Lung (tissue), 12 donors: Measurements from ENCODE around the gene CEP72. TPM values are rescaled to one million over a fixed set of nuclear protein-coding genes. Genes with fewer than 3 reads are reported as not detected.

Experiments used
- ATAC-seq: fragments of 200-7000 bp; cut with Tn5 transposase; one replicate; pipeline ENCODE4 v1.9.1; 2020; ENCODE audit warnings: moderate number of reproducible peaks; ENCODE audit not compliant: insufficient read depth, low FRiP score
- DNase-seq, 3 donors: peaks; one replicate each; pipeline ENCODE4 v3.0.0-alpha.2; 2013 to 2017
- H3K27ac ChIP-seq, 2 donors: one replicate each; pipeline ENCODE4 v1.5.1; 2013; ENCODE audit warnings: mild to moderate bottlenecking in 2 of 2, moderate library complexity in 2 of 2, control low read depth in 1 of 2, inconsistent platforms in 1 of 2, low read depth in 1 of 2, low read length in 1 of 2
- H3K27me3 ChIP-seq, 3 donors: one replicate each; pipeline ENCODE4 v1.5.1; 2013; ENCODE audit warnings: low read length in 2 of 3; ENCODE audit not compliant: control insufficient read depth in 3 of 3, insufficient read depth in 3 of 3
- H3K36me3 ChIP-seq, 4 donors: one replicate each; pipeline ENCODE4 v1.5.1; 2013; ENCODE audit warnings: low read length in 4 of 4, mild to moderate bottlenecking in 1 of 4, moderate library complexity in 1 of 4; ENCODE audit not compliant: control insufficient read depth in 4 of 4, insufficient read depth in 4 of 4
- H3K4me1 ChIP-seq, 5 donors: one replicate each; pipeline ENCODE4 v1.5.1; 2013; ENCODE audit warnings: low read length in 5 of 5, mild to moderate bottlenecking in 2 of 5, moderate library complexity in 1 of 5; ENCODE audit not compliant: control insufficient read depth in 5 of 5, insufficient read depth in 5 of 5
- H3K4me3 ChIP-seq: one replicate; pipeline ENCODE4 v1.5.1; 2013; ENCODE audit warnings: mild to moderate bottlenecking, control low read depth, moderate library complexity
- H3K9ac ChIP-seq, 2 donors: one replicate each; pipeline ENCODE4 v1.5.1; 2013; ENCODE audit warnings: low read length in 2 of 2, control low read depth in 1 of 2; ENCODE audit not compliant: insufficient read depth in 1 of 2
- H3K9me3 ChIP-seq, 4 donors: one replicate each; pipeline ENCODE4 v1.5.1; 2013; ENCODE audit warnings: low read length in 3 of 4, mild to moderate bottlenecking in 1 of 4, moderate library complexity in 1 of 4; ENCODE audit not compliant: control insufficient read depth in 4 of 4, insufficient read depth in 3 of 4
- WGBS, 2 donors: extraction: QIAGEN DNeasy Blood & Tissue Kit; methylation state at CpG; one replicate each; pipeline ENCODE4 v1.1.7; 2013; 5-methylcytosine and 5-hydroxymethylcytosine counted together
- polyA plus RNA-seq, 2 donors: library from polyadenylated mRNA; stranded (reverse); fragments of 200-250 nt; gene quantifications; one replicate each; pipeline ENCODE4 v1.2.1, GENCODE V29; 2013
- total RNA-seq, 2 donors: library from RNA; depleted of rRNA in 1 of 2; stranded (reverse); fragments of >200 nt in 1 of 2; gene quantifications; one replicate each; pipeline ENCODE4 v1.2.1, GENCODE V29; 2014 to 2021
- TF ChIP-seq, protein P1 (sequence below): IDR thresholded peaks from 2 replicates; pipeline ENCODE4 v1.5.1; 2012; ENCODE audit warnings: mild to moderate bottlenecking; ENCODE audit errors: control extremely low read depth, extremely low read depth
- donor health status: control.
- donor health status: control.
- donor health status: Bipolar disorder and iron deficiency.
- donor health status: healthy.
- donor health status: DM: yes; HTN: yes; CAD: no.

CEP72 gene
- total and polyA plus RNA-seq, 4 donors, result 3.1 to 12.1 (median 6.0) TPM

DNA sequence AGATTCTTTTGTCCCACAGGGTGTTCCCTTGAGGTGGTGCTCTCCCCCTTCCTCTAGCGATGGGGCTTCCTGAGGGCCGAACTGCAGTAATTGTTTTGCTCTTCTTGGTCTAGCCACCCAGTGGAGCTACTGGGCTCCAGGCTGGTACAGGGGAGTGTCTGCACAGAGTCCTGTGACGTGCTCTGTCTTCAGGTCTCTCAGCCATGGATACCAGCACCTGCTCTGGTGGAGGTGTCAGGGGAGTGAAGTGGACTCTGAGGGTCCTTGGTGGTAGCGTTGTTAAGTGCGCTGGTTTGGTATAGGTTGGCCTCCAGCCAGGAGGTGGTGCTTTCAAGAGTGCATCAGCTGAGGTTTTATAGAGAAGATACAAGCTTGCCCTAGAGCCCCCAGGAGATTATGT, 20.4 kb upstream of the CEP72 start:
- ATAC-seq (no peak), DNase-seq (no peak)
- H3K36me3 ChIP-seq, result no peaks in the 10 kb centered on the region
- TF ChIP-seq, protein P1, sequence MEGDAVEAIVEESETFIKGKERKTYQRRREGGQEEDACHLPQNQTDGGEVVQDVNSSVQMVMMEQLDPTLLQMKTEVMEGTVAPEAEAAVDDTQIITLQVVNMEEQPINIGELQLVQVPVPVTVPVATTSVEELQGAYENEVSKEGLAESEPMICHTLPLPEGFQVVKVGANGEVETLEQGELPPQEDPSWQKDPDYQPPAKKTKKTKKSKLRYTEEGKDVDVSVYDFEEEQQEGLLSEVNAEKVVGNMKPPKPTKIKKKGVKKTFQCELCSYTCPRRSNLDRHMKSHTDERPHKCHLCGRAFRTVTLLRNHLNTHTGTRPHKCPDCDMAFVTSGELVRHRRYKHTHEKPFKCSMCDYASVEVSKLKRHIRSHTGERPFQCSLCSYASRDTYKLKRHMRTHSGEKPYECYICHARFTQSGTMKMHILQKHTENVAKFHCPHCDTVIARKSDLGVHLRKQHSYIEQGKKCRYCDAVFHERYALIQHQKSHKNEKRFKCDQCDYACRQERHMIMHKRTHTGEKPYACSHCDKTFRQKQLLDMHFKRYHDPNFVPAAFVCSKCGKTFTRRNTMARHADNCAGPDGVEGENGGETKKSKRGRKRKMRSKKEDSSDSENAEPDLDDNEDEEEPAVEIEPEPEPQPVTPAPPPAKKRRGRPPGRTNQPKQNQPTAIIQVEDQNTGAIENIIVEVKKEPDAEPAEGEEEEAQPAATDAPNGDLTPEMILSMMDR, result no peak
- H3K27me3 ChIP-seq, result peaks cover 6 to 8% (median 7%) of the 10 kb centered on the region in 3 donors
- H3K27ac ChIP-seq, result no peak overlapping the region
- peaks cover 0 to 9% (median 0%) of the 10 kb centered on the region in 4 donors for H3K9me3 ChIP-seq
- no peak overlapping the region for H3K4me3 ChIP-seq
- H3K9ac ChIP-seq, result no peak overlapping the region
- no peaks in the 10 kb centered on the region for H3K4me1 ChIP-seq
- WGBS, 2 donors, result 68 to 83% methylated on average over 5 of the region's 5 CpGs

DNA sequence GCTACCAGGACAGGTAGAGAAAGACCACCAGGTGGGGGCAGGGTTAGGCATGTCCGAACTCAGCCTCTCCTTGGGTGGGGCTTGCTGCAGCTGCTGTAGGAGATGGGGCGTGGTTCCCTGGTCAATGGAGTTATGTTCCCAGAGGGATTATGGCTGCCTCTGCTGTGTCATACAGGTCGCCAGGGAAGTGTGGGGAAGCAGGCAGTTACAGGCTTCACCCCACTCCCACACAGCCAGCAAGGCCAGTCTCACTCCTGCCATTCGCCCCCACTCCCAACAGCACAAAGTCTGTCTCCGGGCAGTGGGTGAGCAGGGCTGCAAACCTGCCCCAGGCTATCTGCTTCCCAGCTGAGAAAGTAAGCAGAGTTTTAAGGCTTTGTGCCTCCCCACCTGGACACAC, 20.0 kb upstream of the CEP72 start:
- H3K4me1 ChIP-seq, result no peaks in the 10 kb centered on the region
- no peak overlapping the region for H3K27ac ChIP-seq
- TF ChIP-seq, protein P1, result no peak
- H3K9ac ChIP-seq, result no peak overlapping the region
- DNase-seq (peak in 1 of 3 donors; percentile 6), ATAC-seq (no peak)
- 66 to 77% methylated on average over 5 of the region's 5 CpGs for WGBS, 2 donors
- no peak overlapping the region for H3K4me3 ChIP-seq
- peaks cover 7 to 8% (median 7%) of the 10 kb centered on the region in 3 donors for H3K27me3 ChIP-seq
- no peaks in the 10 kb centered on the region for H3K36me3 ChIP-seq
- peaks cover 0 to 9% (median 0%) of the 10 kb centered on the region in 4 donors for H3K9me3 ChIP-seq

DNA sequence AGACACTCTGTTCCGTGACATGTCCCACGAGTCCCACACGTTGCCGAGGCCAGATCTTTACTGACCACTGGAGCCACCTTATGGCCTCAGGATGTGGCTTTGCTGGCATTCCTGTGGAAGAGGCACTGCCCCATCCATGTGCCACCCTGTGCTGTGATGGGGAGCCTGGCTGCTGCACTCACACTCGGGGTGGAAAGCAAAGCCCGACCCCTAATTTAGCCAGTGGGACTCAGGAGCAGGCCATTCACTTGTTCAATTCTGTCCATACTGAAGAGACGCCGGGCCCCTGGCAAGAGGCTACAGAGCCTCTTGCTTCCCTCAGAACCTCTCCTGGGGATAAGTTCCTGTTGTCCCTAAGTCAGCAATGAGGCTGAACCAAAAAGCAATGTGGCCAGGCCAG, 18.6 kb upstream of the CEP72 start:
- Histone ChIP-seq H3K27ac (no peak overlapping the region), H3K9ac (no peak overlapping the region), H3K36me3 (no peaks in the 10 kb centered on the region), H3K27me3 (peaks cover 7 to 19% (median 8%) of the 10 kb centered on the region in 3 donors), H3K9me3 (peaks cover 0 to 6% (median 0%) of the 10 kb centered on the region in 4 donors), H3K4me1 (no peaks in the 10 kb centered on the region), H3K4me3 (no peak overlapping the region)
- ATAC-seq (no peak), DNase-seq (peak in 1 of 3 donors; percentile 8)
- 81 to 82% methylated on average over 8 of the region's 8 CpGs for WGBS, 2 donors
- TF ChIP-seq, protein P1, result no peak
